Left forelimb (tissue), 1 donor: Measurements from ENCODE around the gene FRMPD4.

Experiments
- DNase-seq: peaks from one replicate; pipeline ENCODE4 v3.0.0-alpha.2; 2018; ENCODE audit warnings: low spot score

The FRMPD4 gene

DNA sequence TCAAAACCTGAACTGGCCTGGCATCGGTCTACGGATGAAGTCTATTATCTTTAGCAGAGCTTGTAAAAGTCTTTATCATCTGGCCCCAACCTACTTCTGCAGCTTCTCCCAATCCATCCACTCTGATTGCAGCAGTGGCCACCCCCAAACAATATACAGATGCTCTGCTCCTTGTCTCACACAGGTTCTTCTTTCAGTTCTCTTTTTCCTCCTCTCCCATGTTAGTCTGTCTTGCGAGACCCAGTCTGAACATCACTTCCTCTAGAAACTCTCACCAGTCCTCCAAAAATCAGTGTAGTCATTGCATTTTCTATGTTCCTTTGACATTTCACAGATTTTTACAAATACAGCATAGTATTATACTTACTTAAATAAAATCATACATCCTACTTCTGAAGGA is 163.0 kb downstream of the FRMPD4 start:
- DNase-seq: no peak

DNA sequence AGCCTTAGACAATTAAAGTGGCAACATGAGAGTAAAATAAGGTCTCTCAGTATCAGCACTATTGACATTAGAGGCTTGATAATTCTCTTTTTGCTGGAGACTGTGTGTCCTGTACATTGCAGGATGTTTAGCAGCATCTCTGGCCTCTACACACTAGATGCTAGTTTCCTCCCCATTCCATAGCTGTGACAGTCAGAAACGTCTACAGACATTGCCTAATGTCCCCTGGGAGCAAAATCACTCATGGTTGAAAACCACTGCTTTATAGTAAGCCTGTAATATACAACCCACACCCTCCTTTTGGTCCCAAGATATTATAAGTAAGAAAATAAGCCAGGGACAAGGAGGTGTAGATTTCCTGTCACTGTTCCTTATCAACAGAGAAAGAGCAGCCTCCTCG is 166.0 kb downstream of the FRMPD4 start:
- no peak for DNase-seq

DNA sequence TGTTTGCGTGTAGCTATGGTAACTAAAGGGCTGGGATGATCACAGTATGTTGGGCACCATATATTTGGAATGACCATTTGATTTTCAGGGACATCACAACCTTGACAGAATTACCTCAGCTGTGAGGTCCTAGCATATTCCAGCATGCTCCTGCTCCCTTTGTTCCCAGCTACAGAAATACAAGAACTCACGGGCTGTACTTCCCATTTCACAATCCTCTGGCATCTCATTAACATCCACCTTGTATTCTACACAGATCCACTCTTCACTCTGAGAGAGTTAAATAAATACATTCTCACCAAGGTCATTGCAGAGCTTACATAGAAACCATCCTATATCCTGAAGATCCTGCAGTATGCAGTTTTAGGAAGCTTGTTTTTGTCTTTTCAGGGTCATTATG is 169.7 kb downstream of the FRMPD4 start:
- no peak for DNase-seq

DNA sequence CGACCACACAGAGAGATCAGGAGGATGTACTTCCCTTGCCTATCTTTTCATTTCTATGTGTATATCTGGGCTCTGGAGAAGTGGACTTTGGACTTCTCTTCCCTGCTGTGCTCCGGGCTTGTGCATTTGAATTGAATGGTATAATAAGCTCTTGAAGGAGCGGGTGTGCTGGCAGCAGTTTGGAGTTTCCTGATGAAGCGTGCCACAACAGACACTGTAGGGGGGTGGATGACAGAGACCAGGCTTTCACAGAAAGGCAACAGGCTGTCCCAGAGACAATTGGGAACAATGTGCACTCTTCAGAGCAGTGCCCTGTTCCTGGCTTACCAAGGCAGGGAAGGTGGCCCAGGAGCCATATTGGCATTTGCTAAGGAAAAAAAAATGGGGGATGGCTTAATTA is 170.1 kb downstream of the FRMPD4 start:
- no peak for DNase-seq

DNA sequence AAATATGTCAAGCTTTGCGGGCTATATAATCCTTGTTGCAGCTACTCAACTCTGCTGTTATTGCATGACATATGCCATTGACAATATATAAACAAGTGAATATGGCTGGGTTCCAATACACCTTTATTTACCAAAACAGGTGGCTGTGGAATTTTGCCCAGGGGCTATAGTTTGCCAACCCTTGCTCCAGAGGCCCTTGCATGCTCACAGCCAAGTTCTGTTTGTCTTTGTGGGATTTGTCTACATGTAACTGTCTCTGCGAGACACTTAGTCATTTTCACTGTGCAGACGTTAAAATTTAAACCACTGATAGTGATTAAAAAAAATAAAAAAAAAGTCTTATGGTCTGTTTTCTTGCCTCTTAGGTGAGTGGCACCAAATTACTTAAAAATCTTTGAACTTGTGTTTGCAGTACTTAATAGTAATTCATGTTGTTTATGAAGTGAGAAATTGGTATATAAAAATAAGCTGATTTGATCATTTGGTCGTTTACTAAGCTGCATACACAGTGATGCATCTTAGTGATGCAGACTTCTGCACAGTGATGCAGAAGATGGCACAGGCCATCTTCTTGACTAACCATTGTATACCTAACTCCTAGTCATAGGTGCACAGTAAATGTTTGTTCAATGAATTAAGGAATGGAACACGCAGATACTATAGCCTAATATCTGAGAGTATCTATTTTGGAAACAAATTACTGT is 170.9 kb downstream of the FRMPD4 start:
- DNase-seq: no peak

DNA sequence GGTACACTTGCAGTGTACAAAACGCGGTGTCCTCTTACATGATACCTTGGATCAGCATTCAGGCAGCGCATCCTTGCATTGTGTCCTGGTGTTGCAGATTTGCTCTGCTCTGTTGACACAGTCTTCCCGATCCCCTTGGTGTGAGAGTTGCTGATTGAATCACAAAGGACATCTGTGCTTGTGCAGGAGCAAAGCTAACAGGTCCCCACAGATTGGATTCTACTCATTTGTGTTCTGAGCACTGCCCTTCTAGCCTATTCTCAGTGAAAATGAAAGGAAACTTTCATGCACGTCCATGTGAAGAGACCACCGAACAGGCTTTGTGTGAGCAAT is 171.4 kb downstream of the FRMPD4 start:
- no peak for DNase-seq

DNA sequence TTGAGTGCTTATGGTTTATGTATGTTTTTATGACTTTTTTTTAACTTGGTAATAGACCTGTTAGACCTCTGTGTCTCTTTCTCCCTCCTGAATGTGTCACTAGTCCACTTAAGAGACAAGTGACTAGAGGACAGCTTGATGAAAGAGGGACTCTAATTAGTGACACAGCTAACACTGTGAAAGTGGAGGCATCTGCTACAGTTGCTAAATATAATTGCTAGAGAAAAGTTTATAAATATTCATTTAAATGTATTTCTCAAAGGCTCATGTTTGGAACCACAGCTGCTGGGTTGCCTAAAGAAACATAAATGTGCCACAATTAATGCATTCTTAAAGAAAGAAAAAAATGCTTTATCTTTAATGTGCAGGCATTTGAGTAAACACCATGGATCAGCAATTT is 176.4 kb downstream of the FRMPD4 start:
- DNase-seq: no peak

DNA sequence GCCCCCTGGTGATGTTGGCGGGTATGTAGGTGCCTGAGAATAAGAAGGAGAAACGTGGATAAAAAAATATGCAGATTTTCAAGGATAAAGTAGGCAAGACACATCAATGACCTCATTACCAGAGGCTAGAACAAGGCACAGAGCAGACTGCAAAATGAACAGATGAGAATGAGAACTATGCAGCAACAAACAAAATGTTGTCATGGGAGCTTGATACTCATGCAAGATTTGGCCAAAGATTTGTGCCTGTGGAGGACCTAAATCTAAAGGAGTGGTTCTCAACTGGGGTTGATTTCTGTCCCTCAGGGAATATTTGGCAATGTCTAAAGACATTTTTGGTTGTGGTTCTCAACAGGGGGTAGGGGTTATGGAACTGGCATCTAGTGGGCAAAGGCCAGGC is 177.3 kb downstream of the FRMPD4 start:
- DNase-seq: no peak

DNA sequence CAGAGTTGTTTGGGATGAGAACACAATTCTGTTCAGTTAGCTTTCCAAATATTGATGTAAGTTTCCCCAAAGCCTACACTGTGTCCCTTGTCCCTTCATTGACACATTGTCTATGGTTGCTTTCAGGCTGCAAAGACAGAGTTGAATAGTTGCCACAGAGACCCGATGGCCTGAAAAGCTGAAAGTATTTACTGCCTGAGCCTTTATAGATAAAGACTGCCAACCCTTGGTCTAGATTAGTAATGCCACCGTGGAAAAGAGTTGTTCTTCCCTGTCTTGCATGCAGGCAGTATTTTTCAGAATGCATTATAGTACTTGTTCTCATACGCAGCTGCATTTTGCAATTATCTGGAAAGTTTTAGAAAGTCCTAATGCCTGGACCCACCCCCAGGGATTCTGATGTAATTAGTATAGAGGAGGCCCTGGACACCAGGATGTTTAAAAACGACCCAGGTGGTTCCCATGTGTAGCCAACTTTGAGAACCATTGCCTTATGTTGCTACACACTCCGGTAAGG is 180.8 kb downstream of the FRMPD4 start:
- DNase-seq: no peak

DNA sequence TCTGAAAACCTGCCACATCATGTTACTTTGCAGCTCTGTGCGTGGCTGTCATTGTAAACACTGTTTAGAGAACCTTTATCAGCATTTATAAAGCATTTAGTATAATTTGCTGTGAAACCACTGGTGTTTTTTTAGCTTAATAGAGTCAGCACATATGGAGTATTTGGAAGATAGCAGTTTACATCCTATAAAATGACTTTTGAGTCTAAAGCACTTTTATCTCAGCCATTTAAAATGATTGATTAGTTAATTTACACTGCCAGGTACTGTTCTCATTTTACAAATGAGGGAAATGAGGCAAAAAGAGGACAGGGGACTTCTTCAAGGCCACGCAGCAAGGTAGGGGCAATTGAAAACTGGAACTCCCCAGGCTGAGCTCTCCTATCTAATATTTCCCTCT is 181.7 kb downstream of the FRMPD4 start:
- DNase-seq: no peak

DNA sequence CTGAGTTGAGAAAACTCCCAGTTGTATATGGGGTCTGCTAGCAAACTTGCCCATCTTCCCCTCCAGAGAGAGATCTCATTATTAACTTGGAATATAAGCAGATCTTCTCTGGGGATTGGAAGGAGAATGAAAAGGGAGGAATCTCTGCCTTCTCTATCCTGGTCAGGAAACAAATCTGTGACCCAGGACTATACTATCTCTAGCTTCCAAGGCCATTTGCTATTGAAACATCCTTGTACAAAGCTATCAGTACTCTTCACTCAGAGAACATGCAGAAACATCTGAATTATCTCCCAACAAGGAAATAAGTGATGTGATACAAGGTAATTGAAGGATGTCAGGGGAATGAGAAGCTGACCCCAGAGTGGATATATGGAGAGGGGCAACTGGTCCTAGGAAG is 183.8 kb downstream of the FRMPD4 start:
- no peak for DNase-seq

DNA sequence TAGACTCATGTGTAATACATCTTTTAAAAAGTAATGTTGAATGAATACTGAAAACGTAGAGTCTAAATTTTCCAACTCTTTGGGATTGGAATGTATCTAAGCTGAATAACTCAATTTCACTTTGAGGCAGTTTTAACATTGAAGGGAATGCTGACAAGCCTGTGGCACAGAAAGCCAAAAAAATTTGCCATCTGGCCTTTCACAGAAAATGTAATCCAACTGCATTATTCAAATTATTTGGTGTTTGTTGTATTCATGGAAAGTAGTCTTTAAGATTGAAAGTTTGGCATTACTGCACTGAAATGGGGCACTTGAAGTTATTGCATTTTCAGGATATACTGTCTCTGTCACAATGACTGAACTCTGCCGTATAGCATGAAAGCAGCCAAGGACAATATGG is 186.9 kb downstream of the FRMPD4 start:
- DNase-seq: no peak

DNA sequence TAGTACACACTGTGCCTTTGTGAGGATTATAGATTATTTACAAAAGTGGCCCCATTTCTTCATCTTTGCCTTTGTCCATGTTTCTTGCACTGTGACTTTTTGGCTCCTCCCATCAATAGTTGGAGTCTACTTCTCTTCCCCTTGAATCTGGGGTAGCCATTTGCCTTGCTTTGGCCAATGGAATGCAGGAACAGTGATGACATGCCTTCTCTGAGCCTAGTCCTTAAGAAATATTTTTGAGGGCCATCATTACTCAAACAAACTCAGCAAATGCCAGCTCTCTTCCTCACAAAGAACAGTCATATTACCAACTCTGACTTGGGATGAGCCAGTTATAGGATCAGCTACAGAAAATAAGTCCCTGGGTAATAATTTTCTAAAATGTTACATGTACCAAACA is 189.6 kb downstream of the FRMPD4 start:
- DNase-seq: no peak

DNA sequence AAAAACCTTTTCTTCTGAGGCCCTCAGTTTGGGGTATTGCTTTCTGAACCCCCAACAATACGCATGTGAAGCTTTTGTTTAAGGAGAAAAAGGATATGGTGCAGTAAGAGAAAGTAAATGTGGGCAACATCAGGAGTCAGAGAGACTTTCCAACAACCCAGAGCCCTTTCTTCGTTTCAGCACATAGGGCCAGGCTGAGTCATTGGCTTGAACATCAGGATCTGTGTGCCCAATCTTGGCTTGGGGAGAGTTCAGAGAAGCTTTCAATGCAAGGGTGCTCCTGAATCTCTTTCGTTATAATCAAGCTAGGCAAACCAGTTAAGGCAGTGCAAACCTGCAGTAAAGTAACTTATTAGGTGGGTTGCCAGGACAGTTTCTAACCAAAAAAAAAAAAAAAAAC is 191.2 kb downstream of the FRMPD4 start:
- no peak for DNase-seq

DNA sequence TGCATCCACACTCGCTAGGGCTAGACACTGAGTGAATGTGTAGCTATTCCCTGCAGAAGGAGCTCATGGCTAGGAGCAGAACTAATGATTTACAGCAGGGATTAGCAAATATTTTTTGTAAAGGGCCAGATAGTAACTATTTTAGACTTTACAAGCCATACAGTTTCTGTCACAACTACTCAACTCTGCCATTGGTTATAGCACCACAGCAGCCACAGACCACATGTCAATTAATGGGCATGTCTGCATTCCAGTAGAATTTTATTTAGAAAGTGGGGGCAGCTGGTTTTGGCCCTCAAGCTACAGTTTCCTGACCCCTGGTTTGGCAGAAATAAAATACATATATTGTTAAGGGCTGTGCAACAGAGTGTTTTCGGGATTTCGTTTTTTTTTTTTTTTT is 192.6 kb downstream of the FRMPD4 start:
- no peak for DNase-seq

DNA sequence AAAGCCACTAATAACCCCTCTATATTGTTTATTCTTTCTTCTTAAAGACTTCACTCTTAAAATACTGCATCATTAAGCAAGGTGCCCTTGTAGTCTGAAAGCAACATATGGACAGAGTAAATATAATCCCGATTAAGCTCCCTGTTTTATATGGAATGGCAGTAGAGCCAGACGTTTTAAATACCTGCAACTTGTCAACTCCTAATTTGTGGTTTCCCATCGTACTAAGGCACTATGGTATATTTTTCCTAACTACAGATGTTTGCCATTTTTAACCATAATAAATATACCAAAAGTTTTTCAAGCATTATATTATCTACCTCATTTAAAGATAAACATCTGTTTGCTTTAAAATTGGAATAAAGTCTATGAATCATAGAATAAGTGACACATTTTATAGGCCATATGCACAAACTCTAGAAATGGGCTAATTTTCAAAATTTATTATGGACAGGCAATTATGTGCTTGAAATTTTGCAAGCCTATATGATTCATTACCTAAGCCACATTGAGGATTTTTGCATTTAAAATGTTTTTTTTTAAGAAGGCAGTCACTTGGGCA is 194.6 kb downstream of the FRMPD4 start:
- no peak for DNase-seq

DNA sequence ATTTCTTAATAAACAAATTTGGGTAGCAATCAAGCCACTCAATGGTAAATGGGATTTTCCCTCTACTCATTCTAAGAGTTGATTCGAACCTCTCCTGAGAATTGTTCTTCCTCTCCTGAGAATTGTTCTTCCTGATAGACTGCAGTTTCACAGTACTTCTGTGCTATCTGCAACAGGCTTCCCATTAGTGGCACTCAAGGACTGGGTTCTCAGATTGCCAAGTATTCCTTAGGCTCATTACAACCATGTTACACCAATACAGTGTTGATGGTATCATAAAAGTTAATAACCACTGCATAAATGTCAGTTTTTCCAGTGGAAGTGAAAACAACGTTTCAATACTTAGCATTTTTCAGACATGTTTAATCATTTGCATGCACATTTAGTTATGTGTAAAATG is 201.6 kb downstream of the FRMPD4 start:
- DNase-seq: no peak

DNA sequence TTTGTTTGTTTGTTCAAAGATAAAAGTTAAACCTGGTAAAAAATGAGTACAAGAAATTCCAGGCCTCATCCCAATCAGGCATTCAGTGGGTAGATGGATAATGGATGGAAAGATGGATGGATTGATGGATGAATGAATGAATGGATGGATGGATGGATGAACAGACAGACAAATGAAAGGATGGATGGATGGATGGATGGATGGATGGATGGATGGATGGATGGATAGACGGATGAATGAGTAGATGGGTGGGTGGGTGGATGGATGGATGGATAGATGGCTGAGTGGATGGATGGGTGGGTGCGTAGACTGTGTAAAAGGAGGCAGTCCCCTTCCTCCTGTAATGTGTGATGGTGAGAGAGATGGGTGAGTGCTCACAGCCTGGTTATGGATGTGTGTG is 206.7 kb downstream of the FRMPD4 start:
- no peak for DNase-seq

DNA sequence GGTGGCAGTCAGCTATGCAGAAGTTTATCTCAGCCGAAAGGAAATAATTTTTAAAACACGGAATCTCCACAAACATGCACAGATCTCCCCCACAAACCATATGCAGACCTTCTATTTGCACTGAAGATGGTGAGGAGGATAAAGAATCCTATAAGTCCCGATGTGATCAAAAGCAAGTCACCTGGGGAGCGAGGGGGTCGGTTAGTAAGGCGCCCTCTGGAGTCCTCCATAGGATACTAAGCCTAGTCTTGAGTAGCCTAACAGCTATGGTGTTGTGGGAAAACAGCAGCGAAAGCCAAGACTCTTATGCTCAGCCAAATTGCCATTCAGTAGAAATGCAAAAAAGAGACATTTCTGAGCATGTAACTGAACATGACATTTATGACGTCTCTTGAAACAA is 210.9 kb downstream of the FRMPD4 start:
- DNase-seq: no peak

DNA sequence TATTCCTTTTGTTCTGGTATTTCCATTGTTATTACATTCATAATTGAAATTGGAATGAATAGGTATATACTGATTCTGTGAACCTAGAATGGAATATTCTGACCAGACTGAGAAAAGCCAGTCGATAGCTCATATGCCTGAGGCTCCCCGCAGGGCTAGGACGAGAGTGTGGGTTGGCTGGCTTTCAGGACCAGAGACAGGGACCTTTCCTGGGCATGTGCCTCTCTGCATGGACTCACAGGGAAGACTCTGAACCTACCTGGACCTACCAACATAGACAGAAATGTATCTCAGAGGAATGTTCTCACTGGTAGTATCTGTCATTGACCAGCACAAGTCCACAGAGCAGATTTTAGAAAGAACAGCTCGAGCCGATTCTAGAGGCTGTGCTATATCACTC is 214.6 kb downstream of the FRMPD4 start:
- DNase-seq: no peak

DNA sequence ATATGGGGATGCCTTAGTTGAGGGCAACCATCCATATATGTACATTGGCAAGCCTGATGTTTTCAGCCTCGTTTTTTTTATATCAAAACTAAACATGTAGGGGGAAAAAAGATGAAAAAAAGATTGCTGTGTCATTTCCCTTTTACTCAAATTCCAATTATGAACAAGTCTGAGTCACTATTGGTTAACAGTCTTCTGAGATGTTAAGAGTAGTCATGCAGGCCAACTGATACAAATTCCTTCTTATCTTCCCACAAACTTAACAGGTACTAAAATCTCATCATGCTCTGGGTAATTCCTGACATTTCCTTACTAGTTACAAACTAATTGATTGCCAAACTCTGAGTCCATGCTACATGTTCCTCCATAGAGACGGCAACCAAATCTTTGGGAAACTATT is 222.1 kb downstream of the FRMPD4 start:
- no peak for DNase-seq

DNA sequence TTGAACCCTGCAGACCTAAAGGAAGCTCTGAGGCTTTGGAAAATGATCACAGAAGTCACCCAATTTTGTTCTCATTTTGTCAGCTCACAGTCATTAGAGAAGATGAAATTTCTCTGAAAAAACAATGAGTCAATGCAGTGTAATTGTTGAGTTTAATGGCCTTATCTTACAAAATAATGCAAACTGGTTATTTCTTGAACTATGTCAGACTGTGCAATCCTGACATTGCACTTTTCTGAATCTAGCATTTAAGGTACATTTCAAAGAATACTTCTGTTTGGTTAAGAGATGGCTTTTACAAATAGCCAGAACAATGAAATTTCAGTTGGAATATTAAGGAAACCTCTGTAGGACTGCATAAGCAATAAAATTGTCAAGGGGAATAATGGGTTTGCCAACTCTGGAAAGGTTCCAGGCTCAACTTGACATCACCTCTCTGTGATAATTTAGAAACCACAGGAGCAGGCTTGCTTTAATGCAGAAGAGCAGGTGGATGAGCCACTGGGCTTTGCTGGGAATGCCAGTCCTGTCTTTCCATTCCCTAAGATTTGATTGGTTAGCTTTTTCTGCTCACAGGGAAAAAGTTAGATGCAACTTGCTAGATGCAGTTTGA is 222.8 kb downstream of the FRMPD4 start:
- no peak for DNase-seq

DNA sequence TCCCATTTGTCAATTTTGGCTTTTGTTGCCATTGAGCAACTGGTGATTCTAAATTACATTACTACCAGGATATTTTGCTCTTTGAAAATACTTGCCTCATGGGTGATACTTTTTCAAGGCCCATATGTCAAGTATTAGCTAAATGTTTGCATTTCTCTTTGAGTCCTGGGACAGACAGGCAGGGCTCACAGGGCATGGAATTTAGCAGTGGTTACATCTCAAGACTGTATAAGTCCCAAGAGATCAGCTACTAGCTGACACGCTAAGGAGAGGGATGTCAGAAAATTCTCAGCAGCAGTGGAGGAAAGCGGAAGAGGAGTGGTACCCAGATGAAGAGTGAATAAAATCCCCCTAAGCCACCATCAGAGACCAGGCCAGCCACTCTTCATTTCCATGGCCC is 224.9 kb downstream of the FRMPD4 start:
- no peak for DNase-seq

DNA sequence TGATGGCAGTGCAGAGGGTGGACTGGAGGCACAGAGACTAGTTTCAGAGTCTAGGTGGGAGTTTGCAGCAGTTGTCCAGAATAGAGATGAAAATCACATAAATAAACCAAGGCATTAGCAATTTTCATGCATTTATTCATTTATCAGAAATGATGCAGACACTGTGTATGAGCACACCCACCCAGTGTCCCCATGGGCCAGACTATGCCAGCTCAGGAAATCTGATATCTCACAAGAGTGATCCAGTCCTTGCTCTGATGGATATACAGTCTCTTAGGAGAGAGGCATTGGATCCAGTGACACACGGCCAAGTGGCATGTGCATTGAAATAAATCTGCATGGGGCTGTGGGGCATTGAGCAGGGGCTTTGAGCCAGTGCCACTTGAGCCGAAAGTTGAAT is 228.2 kb downstream of the FRMPD4 start:
- no peak for DNase-seq
